Tibial nerve (tissue), 4 donors: Measurements from ENCODE around the gene SEC22B. TPM values are rescaled to one million over a fixed set of nuclear protein-coding genes. Genes with fewer than 3 reads are reported as not detected.
A peak's percentile ranks its signal among the peaks of the same experiment; 100 is the strongest.
"Not testable (repeated sequence)": the region's sequence is repeated elsewhere in the genome, so short reads cannot be mapped to it uniquely, and the experiment has no call there.

Experiments
- DNase-seq, 2 donors: peaks; one replicate each; pipeline ENCODE4 v3.0.0-alpha.2; 2019; ENCODE audit warnings: low spot score in 2 of 2
- H3K27ac ChIP-seq, 4 donors: fragments of 200-600 bp; sonication (generic) in 3 of 4; one replicate each; pipeline ENCODE4 v1.5.1; 2017 to 2019; ENCODE audit warnings: mild to moderate bottlenecking in 1 of 4
- H3K27me3 ChIP-seq, 2 donors: fragments of 200-600 bp; sonication (generic) in 1 of 2; one replicate each; pipeline versions ENCODE4 v1.5.1 to v1.6.0; 2017 to 2019
- H3K36me3 ChIP-seq, 3 donors: fragments of 200-600 bp; sonication (generic); one replicate each; pipeline ENCODE4 v1.5.1; 2018 to 2019
- H3K4me1 ChIP-seq, 4 donors: fragments of 200-600 bp; sonication (generic) in 3 of 4; one replicate each; pipeline ENCODE4 v1.5.1; 2017 to 2019
- H3K4me3 ChIP-seq, 4 donors: fragments of 200-600 bp; sonication (generic) in 3 of 4; one replicate each; pipeline ENCODE4 v1.5.1; 2017 to 2019; ENCODE audit warnings: mild to moderate bottlenecking in 1 of 4, moderate library complexity in 1 of 4
- H3K9me3 ChIP-seq, 4 donors: fragments of 200-600 bp; sonication (generic) in 3 of 4; one replicate each; pipeline ENCODE4 v1.5.1; 2017 to 2019
- CTCF ChIP-seq, 5 experiments: fragments of 200-600 bp in 3 of 5; fragments of 450-650 bp in 2 of 5; sonication (generic) in 3 of 5; IDR thresholded peaks; one replicate each; pipeline ENCODE4 v1.5.1; 2016 to 2019; ENCODE audit warnings: antibody characterized with exemption in 5 of 5, mild to moderate bottlenecking in 3 of 5, moderate library complexity in 2 of 5
- EP300 ChIP-seq, 2 donors: sonication (generic); formaldehyde crosslinking; IDR thresholded peaks; one replicate each; pipeline ENCODE4 v1.6.1; 2017; ENCODE audit warnings: antibody characterized with exemption in 2 of 2, mild to moderate bottlenecking in 1 of 2
- POLR2A ChIP-seq, 2 donors: fragments of 450-650 bp; IDR thresholded peaks; one replicate each; pipeline ENCODE4 v1.6.1; 2017; ENCODE audit warnings: antibody characterized with exemption in 2 of 2, mild to moderate bottlenecking in 2 of 2, moderate library complexity in 2 of 2
- WGBS, 2 donors: methylation state at CpG; one replicate each; pipeline ENCODE4 v1.1.5; 2018; 5-methylcytosine and 5-hydroxymethylcytosine counted together
- total RNA-seq, 4 donors: library from RNA; depleted of rRNA; stranded (reverse); fragments of >200 nt; gene quantifications; one replicate each; pipeline ENCODE4 v1.1.0, GENCODE V29; 2016

SEC22B gene
- total RNA-seq, 4 donors from 2014 or later = 22.5 to 27.7 (median 24.8) TPM

- Histone ChIP-seq H3K4me3 (peak overlapping the region in 1 of 4 donors; percentile 40), H3K4me1 (peaks cover 0 to 19% (median 3%) of the 10 kb centered on the region in 4 donors), H3K36me3 (no peaks in the 10 kb centered on the region), H3K27ac (peak overlapping the region in 3 of 4 donors; percentile 48 to 79 (median 67)), H3K27me3 (no peaks in the 10 kb centered on the region), H3K9me3 (no peaks in the 10 kb centered on the region)
- TF ChIP-seq EP300 (IDR thresholded peaks at IDR 0.05) (no peak), CTCF (IDR thresholded peaks at IDR 0.05) (no peak), POLR2A (IDR thresholded peaks at IDR 0.05) (no peak)
- DNase-seq = no peak
- WGBS, 2 donors = 22 to 33% methylated on average over 6 of the region's 6 CpGs
Observed at GRCh38 chr1:120178799-120179756, 2.8 kb upstream of the SEC22B start.

- H3K27ac ChIP-seq = peak overlapping the region in 1 of 4 donors; percentile 67
- H3K4me3 ChIP-seq, H3K27me3 ChIP-seq, DNase-seq, H3K36me3 ChIP-seq, H3K9me3 ChIP-seq: not testable (repeated sequence)
- H3K4me1 ChIP-seq = peaks cover 0 to 19% (median 3%) of the 10 kb centered on the region in 4 donors
- 95 to 97% methylated on average over 2 of the region's 2 CpGs for WGBS, 2 donors
Observed at GRCh38 chr1:120178058-120178457, 1.7 kb upstream of the SEC22B start.

GRCh38 chr1:120175688-120176087, 632 bp downstream of the SEC22B start:
- Histone ChIP-seq H3K27ac (peak overlapping the region; percentile 85 to 97 (median 90)), H3K4me1 (peaks cover 0 to 19% (median 3%) of the 10 kb centered on the region in 4 donors), H3K4me3 (peak overlapping the region; percentile 76 to 95 (median 84))
- not testable (repeated sequence) for H3K36me3 ChIP-seq, H3K9me3 ChIP-seq, H3K27me3 ChIP-seq, DNase-seq
- WGBS, 2 donors = 1 to 2% methylated on average over 7 of the region's 7 CpGs

GRCh38 chr1:120164761-120165160, 11.6 kb downstream of the SEC22B start:
- H3K27ac ChIP-seq, DNase-seq, H3K4me3 ChIP-seq, H3K4me1 ChIP-seq, H3K9me3 ChIP-seq, H3K36me3 ChIP-seq, H3K27me3 ChIP-seq: not testable (repeated sequence)
- WGBS, 2 donors = 84 to 100% methylated on average over 1 of the region's 1 CpG

GRCh38 chr1:120162015-120162414, 14.3 kb downstream of the SEC22B start:
- WGBS, 2 donors = 89% methylated on average over 1 of the region's 2 CpGs; no CpG with 5 or more reads in 1 of the 2 donors
- H3K36me3 ChIP-seq, H3K27ac ChIP-seq, DNase-seq, H3K4me1 ChIP-seq, H3K4me3 ChIP-seq, H3K27me3 ChIP-seq, H3K9me3 ChIP-seq: not testable (repeated sequence)

GRCh38 chr1:120158495-120158894, 17.8 kb downstream of the SEC22B start:
- H3K4me1 ChIP-seq, H3K36me3 ChIP-seq, H3K9me3 ChIP-seq, H3K4me3 ChIP-seq, H3K27me3 ChIP-seq, H3K27ac ChIP-seq, DNase-seq: not testable (repeated sequence)
- WGBS, 2 donors = no CpG with 5 or more reads among the region's 1 CpG

GRCh38 chr1:120158086-120158485, 18.2 kb downstream of the SEC22B start:
- whole genome bisulfite sequencing, 2 donors = 4 to 50% methylated on average over 1 to 3 of the region's 4 CpGs
- not testable (repeated sequence) for H3K27ac ChIP-seq, DNase-seq, H3K4me1 ChIP-seq, H3K9me3 ChIP-seq, H3K36me3 ChIP-seq, H3K27me3 ChIP-seq, H3K4me3 ChIP-seq
- TF ChIP-seq EP300 (IDR thresholded peaks at IDR 0.05) = peak in 1 of 2 donors; percentile 45

GRCh38 chr1:120150138-120150822, 26.0 kb downstream of the SEC22B start:
- H3K4me3 ChIP-seq, H3K4me1 ChIP-seq, H3K9me3 ChIP-seq, H3K27me3 ChIP-seq, H3K36me3 ChIP-seq, H3K27ac ChIP-seq, DNase-seq: not testable (repeated sequence)
- WGBS, 2 donors = 100% methylated on average over 1 of the region's 3 CpGs

- H3K4me3 ChIP-seq, H3K4me1 ChIP-seq, H3K9me3 ChIP-seq, H3K36me3 ChIP-seq, H3K27ac ChIP-seq, DNase-seq, H3K27me3 ChIP-seq: not testable (repeated sequence)
Observed at GRCh38 chr1:120149420-120150059, 26.8 kb downstream of the SEC22B start.

- 0% methylated on average over 1 of the region's 1 CpG; no CpG with 5 or more reads in 1 of the 2 donors for WGBS, 2 donors
- not testable (repeated sequence) for DNase-seq, H3K36me3 ChIP-seq, H3K9me3 ChIP-seq, H3K27me3 ChIP-seq, H3K27ac ChIP-seq, H3K4me3 ChIP-seq
- peaks cover 0 to 18% (median 3%) of the 10 kb centered on the region in 4 donors for H3K4me1 ChIP-seq
Observed at GRCh38 chr1:120145806-120146205, 30.5 kb downstream of the SEC22B start.

GRCh38 chr1:120144626-120145025, 31.7 kb downstream of the SEC22B start:
- not testable (repeated sequence) for H3K36me3 ChIP-seq, H3K27me3 ChIP-seq, DNase-seq, H3K9me3 ChIP-seq, H3K4me3 ChIP-seq
- Histone ChIP-seq H3K4me1 (peaks cover 0 to 18% (median 3%) of the 10 kb centered on the region in 4 donors), H3K27ac (peak overlapping the region in 2 of 4 donors; percentile 39 to 69)
- no CpG with 5 or more reads among the region's 1 CpG for WGBS, 2 donors
